ENCODE measurements around the gene LRRC15. TPM values are rescaled to one million over a fixed set of nuclear protein-coding genes. Genes with fewer than 3 reads are reported as not detected.

LRRC15 gene
- total RNA-seq, 1 experiment from 2014 or later: 0.07 TPM

DNA sequence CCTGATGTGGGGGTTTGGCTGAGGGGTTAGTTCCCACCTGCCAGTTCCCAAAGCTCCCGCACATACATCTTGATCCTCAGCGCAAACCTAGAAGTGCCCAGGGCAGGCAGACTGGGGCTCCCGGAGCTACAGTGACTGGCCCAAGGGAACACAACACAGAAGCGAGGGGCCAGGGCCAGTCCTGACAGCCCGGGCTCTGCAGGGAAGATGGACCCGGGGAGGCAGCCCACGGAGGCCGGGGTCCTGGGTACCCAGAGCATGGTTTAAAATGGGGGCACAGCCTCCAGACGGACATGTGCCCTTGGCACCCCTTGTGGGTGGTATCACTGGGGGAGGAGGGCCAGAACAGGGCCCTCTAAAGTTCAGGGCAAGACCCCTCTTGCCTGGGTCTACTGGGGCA lies 23.5 kb downstream of the LRRC15 start:
- Mint-ChIP-seq H3K27ac (no peak overlapping the region), H3K36me3 (no peaks in the 10 kb centered on the region), H3K27me3 (ENCODE audit: low read depth) (peaks cover 30% of the 10 kb centered on the region), H3K4me1 (peaks cover 5% of the 10 kb centered on the region), H3K9me3 (no peaks in the 10 kb centered on the region), H3K4me3 (no peak overlapping the region)
- TF ChIP-seq, protein P1, sequence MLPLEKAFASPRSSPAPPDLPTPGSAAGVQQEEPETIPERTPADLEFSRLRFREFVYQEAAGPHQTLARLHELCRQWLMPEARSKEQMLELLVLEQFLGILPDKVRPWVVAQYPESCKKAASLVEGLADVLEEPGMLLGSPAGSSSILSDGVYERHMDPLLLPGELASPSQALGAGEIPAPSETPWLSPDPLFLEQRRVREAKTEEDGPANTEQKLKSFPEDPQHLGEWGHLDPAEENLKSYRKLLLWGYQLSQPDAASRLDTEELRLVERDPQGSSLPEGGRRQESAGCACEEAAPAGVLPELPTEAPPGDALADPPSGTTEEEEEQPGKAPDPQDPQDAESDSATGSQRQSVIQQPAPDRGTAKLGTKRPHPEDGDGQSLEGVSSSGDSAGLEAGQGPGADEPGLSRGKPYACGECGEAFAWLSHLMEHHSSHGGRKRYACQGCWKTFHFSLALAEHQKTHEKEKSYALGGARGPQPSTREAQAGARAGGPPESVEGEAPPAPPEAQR (CRISPR knock-in tag; IDR thresholded peaks at IDR 0.05): no peak
- TF ChIP-seq NR1H2 (CRISPR knock-in tag; IDR thresholded peaks at IDR 0.05) (no peak), ZNF121 (CRISPR knock-in tag; IDR thresholded peaks at IDR 0.05) (no peak), FOXP1 (CRISPR knock-in tag; IDR thresholded peaks at IDR 0.05; ENCODE audit: borderline replicate concordance) (no peak), GTF2I (CRISPR knock-in tag; conservative IDR thresholded peaks at IDR 0.05) (no peak), ZNF396 (CRISPR knock-in tag; IDR thresholded peaks at IDR 0.05; ENCODE audit: borderline replicate concordance) (no peak), ATF1 (CRISPR knock-in tag; IDR thresholded peaks at IDR 0.05) (no peak), TEAD1 (CRISPR knock-in tag; IDR thresholded peaks at IDR 0.05) (no peak), SP1 (CRISPR knock-in tag; conservative IDR thresholded peaks at IDR 0.05) (no peak), NFE2L1 (CRISPR knock-in tag; IDR thresholded peaks at IDR 0.05) (no peak), GABPB1 (CRISPR knock-in tag; IDR thresholded peaks at IDR 0.05) (no peak), ZNF219 (CRISPR knock-in tag; IDR thresholded peaks at IDR 0.05; ENCODE audit: borderline replicate concordance) (no peak), ZNF232 (CRISPR knock-in tag; IDR thresholded peaks at IDR 0.05) (no peak)
- TF ChIP-seq, protein P2, sequence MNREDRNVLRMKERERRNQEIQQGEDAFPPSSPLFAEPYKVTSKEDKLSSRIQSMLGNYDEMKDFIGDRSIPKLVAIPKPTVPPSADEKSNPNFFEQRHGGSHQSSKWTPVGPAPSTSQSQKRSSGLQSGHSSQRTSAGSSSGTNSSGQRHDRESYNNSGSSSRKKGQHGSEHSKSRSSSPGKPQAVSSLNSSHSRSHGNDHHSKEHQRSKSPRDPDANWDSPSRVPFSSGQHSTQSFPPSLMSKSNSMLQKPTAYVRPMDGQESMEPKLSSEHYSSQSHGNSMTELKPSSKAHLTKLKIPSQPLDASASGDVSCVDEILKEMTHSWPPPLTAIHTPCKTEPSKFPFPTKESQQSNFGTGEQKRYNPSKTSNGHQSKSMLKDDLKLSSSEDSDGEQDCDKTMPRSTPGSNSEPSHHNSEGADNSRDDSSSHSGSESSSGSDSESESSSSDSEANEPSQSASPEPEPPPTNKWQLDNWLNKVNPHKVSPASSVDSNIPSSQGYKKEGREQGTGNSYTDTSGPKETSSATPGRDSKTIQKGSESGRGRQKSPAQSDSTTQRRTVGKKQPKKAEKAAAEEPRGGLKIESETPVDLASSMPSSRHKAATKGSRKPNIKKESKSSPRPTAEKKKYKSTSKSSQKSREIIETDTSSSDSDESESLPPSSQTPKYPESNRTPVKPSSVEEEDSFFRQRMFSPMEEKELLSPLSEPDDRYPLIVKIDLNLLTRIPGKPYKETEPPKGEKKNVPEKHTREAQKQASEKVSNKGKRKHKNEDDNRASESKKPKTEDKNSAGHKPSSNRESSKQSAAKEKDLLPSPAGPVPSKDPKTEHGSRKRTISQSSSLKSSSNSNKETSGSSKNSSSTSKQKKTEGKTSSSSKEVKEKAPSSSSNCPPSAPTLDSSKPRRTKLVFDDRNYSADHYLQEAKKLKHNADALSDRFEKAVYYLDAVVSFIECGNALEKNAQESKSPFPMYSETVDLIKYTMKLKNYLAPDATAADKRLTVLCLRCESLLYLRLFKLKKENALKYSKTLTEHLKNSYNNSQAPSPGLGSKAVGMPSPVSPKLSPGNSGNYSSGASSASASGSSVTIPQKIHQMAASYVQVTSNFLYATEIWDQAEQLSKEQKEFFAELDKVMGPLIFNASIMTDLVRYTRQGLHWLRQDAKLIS (CRISPR knock-in tag; IDR thresholded peaks at IDR 0.05; ENCODE audit: borderline replicate concordance): no peak
- TF ChIP-seq, protein P3, sequence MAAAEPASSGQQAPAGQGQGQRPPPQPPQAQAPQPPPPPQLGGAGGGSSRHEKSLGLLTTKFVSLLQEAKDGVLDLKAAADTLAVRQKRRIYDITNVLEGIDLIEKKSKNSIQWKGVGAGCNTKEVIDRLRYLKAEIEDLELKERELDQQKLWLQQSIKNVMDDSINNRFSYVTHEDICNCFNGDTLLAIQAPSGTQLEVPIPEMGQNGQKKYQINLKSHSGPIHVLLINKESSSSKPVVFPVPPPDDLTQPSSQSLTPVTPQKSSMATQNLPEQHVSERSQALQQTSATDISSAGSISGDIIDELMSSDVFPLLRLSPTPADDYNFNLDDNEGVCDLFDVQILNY (CRISPR knock-in tag; IDR thresholded peaks at IDR 0.05): no peak
- TF ChIP-seq, protein P4, sequence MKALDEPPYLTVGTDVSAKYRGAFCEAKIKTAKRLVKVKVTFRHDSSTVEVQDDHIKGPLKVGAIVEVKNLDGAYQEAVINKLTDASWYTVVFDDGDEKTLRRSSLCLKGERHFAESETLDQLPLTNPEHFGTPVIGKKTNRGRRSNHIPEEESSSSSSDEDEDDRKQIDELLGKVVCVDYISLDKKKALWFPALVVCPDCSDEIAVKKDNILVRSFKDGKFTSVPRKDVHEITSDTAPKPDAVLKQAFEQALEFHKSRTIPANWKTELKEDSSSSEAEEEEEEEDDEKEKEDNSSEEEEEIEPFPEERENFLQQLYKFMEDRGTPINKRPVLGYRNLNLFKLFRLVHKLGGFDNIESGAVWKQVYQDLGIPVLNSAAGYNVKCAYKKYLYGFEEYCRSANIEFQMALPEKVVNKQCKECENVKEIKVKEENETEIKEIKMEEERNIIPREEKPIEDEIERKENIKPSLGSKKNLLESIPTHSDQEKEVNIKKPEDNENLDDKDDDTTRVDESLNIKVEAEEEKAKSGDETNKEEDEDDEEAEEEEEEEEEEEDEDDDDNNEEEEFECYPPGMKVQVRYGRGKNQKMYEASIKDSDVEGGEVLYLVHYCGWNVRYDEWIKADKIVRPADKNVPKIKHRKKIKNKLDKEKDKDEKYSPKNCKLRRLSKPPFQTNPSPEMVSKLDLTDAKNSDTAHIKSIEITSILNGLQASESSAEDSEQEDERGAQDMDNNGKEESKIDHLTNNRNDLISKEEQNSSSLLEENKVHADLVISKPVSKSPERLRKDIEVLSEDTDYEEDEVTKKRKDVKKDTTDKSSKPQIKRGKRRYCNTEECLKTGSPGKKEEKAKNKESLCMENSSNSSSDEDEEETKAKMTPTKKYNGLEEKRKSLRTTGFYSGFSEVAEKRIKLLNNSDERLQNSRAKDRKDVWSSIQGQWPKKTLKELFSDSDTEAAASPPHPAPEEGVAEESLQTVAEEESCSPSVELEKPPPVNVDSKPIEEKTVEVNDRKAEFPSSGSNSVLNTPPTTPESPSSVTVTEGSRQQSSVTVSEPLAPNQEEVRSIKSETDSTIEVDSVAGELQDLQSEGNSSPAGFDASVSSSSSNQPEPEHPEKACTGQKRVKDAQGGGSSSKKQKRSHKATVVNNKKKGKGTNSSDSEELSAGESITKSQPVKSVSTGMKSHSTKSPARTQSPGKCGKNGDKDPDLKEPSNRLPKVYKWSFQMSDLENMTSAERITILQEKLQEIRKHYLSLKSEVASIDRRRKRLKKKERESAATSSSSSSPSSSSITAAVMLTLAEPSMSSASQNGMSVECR (CRISPR knock-in tag; IDR thresholded peaks at IDR 0.05; ENCODE audit: borderline replicate concordance): no peak
- TF ChIP-seq, protein P5, sequence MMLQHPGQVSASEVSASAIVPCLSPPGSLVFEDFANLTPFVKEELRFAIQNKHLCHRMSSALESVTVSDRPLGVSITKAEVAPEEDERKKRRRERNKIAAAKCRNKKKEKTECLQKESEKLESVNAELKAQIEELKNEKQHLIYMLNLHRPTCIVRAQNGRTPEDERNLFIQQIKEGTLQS (CRISPR knock-in tag; conservative IDR thresholded peaks at IDR 0.05): no peak
- TF ChIP-seq, protein P6, sequence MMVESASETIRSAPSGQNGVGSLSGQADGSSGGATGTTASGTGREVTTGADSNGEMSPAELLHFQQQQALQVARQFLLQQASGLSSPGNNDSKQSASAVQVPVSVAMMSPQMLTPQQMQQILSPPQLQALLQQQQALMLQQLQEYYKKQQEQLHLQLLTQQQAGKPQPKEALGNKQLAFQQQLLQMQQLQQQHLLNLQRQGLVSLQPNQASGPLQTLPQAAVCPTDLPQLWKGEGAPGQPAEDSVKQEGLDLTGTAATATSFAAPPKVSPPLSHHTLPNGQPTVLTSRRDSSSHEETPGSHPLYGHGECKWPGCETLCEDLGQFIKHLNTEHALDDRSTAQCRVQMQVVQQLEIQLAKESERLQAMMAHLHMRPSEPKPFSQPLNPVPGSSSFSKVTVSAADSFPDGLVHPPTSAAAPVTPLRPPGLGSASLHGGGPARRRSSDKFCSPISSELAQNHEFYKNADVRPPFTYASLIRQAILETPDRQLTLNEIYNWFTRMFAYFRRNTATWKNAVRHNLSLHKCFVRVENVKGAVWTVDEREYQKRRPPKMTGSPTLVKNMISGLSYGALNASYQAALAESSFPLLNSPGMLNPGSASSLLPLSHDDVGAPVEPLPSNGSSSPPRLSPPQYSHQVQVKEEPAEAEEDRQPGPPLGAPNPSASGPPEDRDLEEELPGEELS (CRISPR knock-in tag; IDR thresholded peaks at IDR 0.05): no peak
- TF ChIP-seq, protein P7, sequence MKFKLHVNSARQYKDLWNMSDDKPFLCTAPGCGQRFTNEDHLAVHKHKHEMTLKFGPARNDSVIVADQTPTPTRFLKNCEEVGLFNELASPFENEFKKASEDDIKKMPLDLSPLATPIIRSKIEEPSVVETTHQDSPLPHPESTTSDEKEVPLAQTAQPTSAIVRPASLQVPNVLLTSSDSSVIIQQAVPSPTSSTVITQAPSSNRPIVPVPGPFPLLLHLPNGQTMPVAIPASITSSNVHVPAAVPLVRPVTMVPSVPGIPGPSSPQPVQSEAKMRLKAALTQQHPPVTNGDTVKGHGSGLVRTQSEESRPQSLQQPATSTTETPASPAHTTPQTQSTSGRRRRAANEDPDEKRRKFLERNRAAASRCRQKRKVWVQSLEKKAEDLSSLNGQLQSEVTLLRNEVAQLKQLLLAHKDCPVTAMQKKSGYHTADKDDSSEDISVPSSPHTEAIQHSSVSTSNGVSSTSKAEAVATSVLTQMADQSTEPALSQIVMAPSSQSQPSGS (CRISPR knock-in tag; IDR thresholded peaks at IDR 0.05; ENCODE audit: borderline replicate concordance, low read depth): no peak
- TF ChIP-seq, protein P8, sequence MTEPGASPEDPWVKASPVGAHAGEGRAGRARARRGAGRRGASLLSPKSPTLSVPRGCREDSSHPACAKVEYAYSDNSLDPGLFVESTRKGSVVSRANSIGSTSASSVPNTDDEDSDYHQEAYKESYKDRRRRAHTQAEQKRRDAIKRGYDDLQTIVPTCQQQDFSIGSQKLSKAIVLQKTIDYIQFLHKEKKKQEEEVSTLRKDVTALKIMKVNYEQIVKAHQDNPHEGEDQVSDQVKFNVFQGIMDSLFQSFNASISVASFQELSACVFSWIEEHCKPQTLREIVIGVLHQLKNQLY (CRISPR knock-in tag; IDR thresholded peaks at IDR 0.05): no peak
- ATAC-seq (no peak), DNase-seq (ENCODE audit: low spot score) (no peak)
- CTCF ChIA-PET: interaction anchor here (1.3 to 1.7 kb wide), 3 partner anchors 25 to 209 kb away, joined by 3 to 4 read pairs (median 3); no protein-coding TSS in a partner anchor
- POLR2A ChIA-PET: no interaction called here

Data from WTC11 (cell line).